ENCODE results near the gene DPM2.

GRCh38 chr9:127983847-127984289 is 46.2 kb upstream of the DPM2 start:
- TF ChIP-seq CTCF (IDR thresholded peaks at IDR 0.05; ENCODE audit: low read depth, low read length) (no peak), POLR2A (IDR thresholded peaks at IDR 0.05; ENCODE audit: extremely low read depth, insufficient read length) (no peak)

Data from NB4 (cell line).